PC-9 (cell line): Measurements from ENCODE around the gene RCBTB1.

Source experiments
- EZH2 ChIP-seq: fragments of 200-600 bp; sonication (generic); IDR thresholded peaks from 2 replicates; pipeline ENCODE4 v1.8.0; 2017; ENCODE audit warnings: antibody characterized with exemption, low read depth
- TF ChIP-seq, protein P1 (sequence below): fragments of 200-600 bp; sonication (generic); conservative IDR thresholded peaks from 2 replicates; pipeline ENCODE4 v1.6.1; 2017; ENCODE audit warnings: mixed run types, antibody characterized with exemption, mild to moderate bottlenecking, moderate library complexity

DNA sequence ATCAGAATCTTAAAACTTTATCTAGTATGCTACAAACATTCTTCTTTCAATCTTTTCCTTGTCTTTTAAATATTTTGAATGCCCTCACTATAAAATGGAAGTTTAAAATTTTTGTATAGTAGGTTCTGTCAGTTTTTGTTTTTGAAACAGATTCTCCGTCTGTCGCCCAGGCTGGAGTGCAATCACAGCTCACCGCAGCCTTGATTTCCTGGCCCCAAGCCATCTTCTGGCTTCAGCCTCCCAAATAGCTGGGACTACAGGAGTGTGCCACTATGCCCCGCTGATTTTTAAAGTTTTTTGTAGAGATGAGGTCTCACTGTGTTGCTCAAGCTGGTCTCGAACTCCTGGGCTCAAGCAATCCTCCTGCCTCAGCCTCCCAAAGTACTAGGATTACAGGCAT, 68.9 kb downstream of the RCBTB1 start:
- TF ChIP-seq, protein P1, sequence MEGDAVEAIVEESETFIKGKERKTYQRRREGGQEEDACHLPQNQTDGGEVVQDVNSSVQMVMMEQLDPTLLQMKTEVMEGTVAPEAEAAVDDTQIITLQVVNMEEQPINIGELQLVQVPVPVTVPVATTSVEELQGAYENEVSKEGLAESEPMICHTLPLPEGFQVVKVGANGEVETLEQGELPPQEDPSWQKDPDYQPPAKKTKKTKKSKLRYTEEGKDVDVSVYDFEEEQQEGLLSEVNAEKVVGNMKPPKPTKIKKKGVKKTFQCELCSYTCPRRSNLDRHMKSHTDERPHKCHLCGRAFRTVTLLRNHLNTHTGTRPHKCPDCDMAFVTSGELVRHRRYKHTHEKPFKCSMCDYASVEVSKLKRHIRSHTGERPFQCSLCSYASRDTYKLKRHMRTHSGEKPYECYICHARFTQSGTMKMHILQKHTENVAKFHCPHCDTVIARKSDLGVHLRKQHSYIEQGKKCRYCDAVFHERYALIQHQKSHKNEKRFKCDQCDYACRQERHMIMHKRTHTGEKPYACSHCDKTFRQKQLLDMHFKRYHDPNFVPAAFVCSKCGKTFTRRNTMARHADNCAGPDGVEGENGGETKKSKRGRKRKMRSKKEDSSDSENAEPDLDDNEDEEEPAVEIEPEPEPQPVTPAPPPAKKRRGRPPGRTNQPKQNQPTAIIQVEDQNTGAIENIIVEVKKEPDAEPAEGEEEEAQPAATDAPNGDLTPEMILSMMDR, result no peak
- TF ChIP-seq EZH2, result no peak
